ENCODE data around the gene ATP10A. TPM values are rescaled to one million over a fixed set of nuclear protein-coding genes. Genes with fewer than 3 reads are reported as not detected.

Gene ATP10A
- total RNA-seq, 1 experiment from 2014 or later: 3.9 TPM

DNA sequence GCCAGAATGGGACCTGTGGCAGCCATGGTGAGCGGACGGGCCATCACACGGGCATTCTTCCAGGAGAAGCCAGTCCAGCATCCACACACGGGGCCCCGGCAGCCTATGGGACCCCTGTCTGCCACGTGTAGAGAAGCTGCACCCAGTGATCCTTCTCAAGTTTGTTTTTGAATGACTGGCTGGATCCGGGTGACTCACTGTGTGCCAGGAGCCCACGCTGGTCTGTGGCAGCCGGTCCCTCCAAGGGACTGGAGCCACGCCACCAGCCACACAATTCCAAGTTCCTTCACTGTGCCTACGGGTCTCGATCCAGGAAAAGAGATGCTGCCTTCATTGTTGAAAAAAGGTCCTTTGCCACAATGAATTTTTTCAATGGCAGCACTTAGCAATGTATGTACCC is 58.1 kb downstream of the ATP10A start:
- H4K91ac ChIP-seq (ENCODE audit: insufficient read length, low read depth, low read length): no peak overlapping the region
- no peak overlapping the region for H3K4ac ChIP-seq (ENCODE audit: low read depth, low read length)
- H3K79me2 ChIP-seq (ENCODE audit: insufficient read depth, low read length): no peaks in the 10 kb centered on the region
- H3K79me1 ChIP-seq (ENCODE audit: insufficient read depth, low read depth, low read length, poor library complexity, severe bottlenecking): no peaks in the 10 kb centered on the region
- H3K36me3 Mint-ChIP-seq (ENCODE audit: insufficient read depth in 1 of 3, low read depth in 3 of 3): no peaks in the 10 kb centered on the region; a peak in 1 of 7 replicates
- no peaks in the 10 kb centered on the region; the same call in 1 of the 2 replicates for H3K4me1 ChIP-seq (ENCODE audit: insufficient read depth, low read length)
- H3K4me3 Mint-ChIP-seq: no peak overlapping the region
- H3K23ac ChIP-seq (ENCODE audit: insufficient read length, low read depth, low read length): no peak overlapping the region
- H3K27ac ChIP-seq (ENCODE audit: insufficient read length, low read depth, low read length): no peak overlapping the region
- DNase-seq: peak; percentile 11
- no peak overlapping the region for H4K8ac ChIP-seq (replicated peaks; ENCODE audit: insufficient read length, low read depth, low read length)
- no peak overlapping the region for H3K18ac ChIP-seq (ENCODE audit: insufficient read length, low read depth, low read length)
- no peak overlapping the region for H3K56ac ChIP-seq (ENCODE audit: insufficient read length, low read depth, low read length)
- no peak overlapping the region for H2BK15ac ChIP-seq (ENCODE audit: low read depth, low read length)
- no peak overlapping the region for H2BK12ac ChIP-seq (ENCODE audit: insufficient read length, low read depth, low read length)
- H3K9me3 Mint-ChIP-seq: no peaks in the 10 kb centered on the region
- H2BK5ac ChIP-seq (ENCODE audit: insufficient read length, low read length): no peak overlapping the region
- H2BK20ac ChIP-seq (ENCODE audit: low read depth, low read length, poor library complexity, severe bottlenecking): no peak overlapping the region
- H2BK120ac ChIP-seq (ENCODE audit: low read depth, low read length, poor library complexity, severe bottlenecking): no peak overlapping the region
- H3K4me1 Mint-ChIP-seq: peaks cover 9 to 24% of the 10 kb centered on the region in 2 experiments
- no CpG with 5 or more reads among the region's 12 CpGs for WGBS (ENCODE audit: extremely low coverage, insufficient read length, low lambda C conversion rate)
- no peak overlapping the region for H2AK5ac ChIP-seq (ENCODE audit: insufficient read length, low read length)
- H3K23me2 ChIP-seq (ENCODE audit: insufficient read length, low read depth, low read length, poor library complexity, severe bottlenecking): no peaks in the 10 kb centered on the region
- H3K9ac ChIP-seq (ENCODE audit: extremely low read depth, insufficient read length, low read length): no peak overlapping the region
- no peaks in the 10 kb centered on the region for H3K27me3 ChIP-seq (ENCODE audit: insufficient read depth, low read length)
- TF ChIP-seq, protein P1, sequence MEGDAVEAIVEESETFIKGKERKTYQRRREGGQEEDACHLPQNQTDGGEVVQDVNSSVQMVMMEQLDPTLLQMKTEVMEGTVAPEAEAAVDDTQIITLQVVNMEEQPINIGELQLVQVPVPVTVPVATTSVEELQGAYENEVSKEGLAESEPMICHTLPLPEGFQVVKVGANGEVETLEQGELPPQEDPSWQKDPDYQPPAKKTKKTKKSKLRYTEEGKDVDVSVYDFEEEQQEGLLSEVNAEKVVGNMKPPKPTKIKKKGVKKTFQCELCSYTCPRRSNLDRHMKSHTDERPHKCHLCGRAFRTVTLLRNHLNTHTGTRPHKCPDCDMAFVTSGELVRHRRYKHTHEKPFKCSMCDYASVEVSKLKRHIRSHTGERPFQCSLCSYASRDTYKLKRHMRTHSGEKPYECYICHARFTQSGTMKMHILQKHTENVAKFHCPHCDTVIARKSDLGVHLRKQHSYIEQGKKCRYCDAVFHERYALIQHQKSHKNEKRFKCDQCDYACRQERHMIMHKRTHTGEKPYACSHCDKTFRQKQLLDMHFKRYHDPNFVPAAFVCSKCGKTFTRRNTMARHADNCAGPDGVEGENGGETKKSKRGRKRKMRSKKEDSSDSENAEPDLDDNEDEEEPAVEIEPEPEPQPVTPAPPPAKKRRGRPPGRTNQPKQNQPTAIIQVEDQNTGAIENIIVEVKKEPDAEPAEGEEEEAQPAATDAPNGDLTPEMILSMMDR (conservative IDR thresholded peaks at IDR 0.05): no peak
- H3K9me3 ChIP-seq (ENCODE audit: control insufficient read depth, low read depth, low read length): no peaks in the 10 kb centered on the region
- H4K20me1 ChIP-seq (ENCODE audit: control insufficient read depth, insufficient read depth, insufficient read length): no peaks in the 10 kb centered on the region
- no peak overlapping the region for H3K27ac Mint-ChIP-seq
- no peak overlapping the region for H3K14ac ChIP-seq (ENCODE audit: insufficient read depth, low read length)
- no peaks in the 10 kb centered on the region for H3K27me3 Mint-ChIP-seq (ENCODE audit: low read depth)
- H4K5ac ChIP-seq (ENCODE audit: insufficient read length, low read depth, low read length): no peak overlapping the region
- H3K4me2 ChIP-seq (ENCODE audit: insufficient read depth, insufficient read length, low read length): no peak overlapping the region
- no peak overlapping the region for H2AFZ ChIP-seq (ENCODE audit: low read length)
- H3T11ph ChIP-seq (ENCODE audit: low read length): no peak overlapping the region
